Measurements from ENCODE around the gene ARL14EPL.

ARL14EPL gene

GRCh38 chr5:116032094-116032517, at the start of gene ARL14EPL:
Gene ARL14EPL, plus strand, starts transcription at chr5:116032472. Its CDS starts 18,994 bp downstream, at chr5:116051466.
- no peak for DNase-seq (ENCODE audit: low spot score)

DNA sequence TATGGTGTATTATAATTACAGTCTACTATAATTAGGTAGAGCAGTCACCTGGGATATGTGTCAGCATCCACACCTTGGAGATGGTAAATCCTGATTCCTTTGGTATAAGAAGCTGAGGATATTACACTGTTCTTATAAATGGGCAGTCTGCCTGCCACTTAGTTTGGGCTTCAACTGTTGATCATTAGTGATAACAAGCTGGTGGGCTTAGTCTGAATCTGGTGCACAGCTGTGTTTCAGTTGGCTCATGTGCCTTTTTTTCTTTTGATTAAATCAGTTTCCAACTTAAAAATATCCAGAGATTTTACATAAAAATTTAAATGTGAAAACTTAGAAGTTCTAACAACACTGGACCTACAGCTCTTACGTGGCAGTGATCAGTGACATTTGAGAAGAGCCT, 48.8 kb upstream of the ARL14EPL start:
- no peak for DNase-seq (ENCODE audit: low spot score)

- no peak for DNase-seq (ENCODE audit: low spot score)
Measured at GRCh38 chr5:115985802-115986757, 46.2 kb upstream of the ARL14EPL start.

GRCh38 chr5:115988002-115988401, 44.3 kb upstream of the ARL14EPL start:
- DNase-seq (ENCODE audit: low spot score): no peak

GRCh38 chr5:115992848-115993350, 39.4 kb upstream of the ARL14EPL start:
- no peak for DNase-seq (ENCODE audit: low spot score)

GRCh38 chr5:115995351-115995750, 36.9 kb upstream of the ARL14EPL start:
- no peak for DNase-seq (ENCODE audit: low spot score)

DNA sequence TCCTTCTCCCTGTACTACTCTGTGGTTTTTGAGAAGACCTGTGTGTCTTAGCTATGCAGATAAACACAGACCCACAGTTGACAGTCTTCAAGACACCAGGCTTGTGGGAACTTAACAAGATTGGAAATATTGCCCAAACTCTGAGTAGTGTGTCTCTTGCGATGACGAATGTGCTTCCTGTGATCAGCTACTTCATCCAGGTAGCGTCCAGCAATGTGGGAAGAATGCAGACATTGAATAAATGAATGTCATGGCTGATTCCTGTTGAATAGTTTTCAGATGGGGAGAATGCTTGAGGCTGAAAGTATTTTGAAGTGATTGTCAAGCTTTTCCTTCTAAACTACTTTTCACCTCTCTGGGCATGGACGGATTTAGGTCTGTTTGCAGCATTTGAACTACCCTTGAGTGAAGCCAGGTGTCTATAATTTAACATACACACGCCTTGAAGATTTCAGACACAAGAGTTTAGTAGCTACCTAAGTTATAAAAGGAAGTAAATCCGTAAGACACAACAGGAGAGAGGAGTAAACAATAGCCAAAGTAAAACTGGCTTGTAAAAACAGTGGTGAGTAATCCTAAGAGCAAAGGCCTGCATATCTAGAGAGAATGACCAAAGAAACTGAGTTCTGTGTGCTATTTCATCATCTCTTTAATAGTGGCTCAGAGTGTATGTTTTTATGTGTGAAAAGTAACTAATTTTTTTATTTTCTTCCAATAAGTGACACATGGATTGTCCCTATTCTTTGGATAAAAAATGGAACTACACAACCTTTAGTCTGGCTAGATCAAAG, 30.0 kb upstream of the ARL14EPL start:
- DNase-seq (ENCODE audit: low spot score): no peak

DNA sequence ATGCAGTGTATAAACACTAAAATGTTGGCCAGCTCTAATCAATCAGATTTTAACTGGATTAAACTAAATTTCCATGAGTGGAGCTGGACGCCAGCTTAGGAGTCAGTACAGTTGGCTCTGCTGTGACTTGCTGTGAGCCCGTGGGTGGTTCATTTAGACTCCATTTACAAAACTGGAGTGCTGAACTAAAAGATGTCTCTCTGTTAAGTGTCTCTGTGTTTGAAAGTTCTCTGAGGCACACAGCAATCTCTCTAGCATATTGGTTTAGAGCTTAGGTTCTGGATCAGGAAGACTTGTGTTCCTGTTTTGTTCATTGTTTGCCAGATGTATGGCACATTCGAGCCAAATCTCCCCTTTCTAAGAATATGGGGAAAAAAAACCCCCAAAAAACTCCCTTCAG, 28.0 kb upstream of the ARL14EPL start:
- no peak for DNase-seq (ENCODE audit: low spot score)

- no peak for DNase-seq (ENCODE audit: low spot score)
Measured at GRCh38 chr5:116009806-116010205, 22.5 kb upstream of the ARL14EPL start.

DNA sequence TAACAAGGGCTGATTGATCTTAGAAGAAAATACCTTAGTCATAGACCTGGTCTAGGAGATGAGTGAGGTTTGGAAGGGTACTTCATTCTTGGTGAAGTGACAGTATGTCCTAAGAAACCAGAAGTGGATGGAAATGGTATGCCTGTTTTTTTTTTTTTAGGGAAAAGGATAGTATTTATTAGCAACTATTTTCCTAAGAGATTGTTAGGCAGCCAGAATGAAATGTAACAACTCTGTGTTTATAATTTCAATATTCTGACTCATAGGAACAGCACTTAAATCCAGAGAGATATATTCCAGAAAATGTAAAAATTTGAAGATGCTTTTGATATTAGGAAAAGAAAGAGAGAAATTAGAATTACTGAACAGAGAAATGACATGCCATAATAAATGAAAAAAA, 21.2 kb upstream of the ARL14EPL start:
- no peak for DNase-seq (ENCODE audit: low spot score)

DNA sequence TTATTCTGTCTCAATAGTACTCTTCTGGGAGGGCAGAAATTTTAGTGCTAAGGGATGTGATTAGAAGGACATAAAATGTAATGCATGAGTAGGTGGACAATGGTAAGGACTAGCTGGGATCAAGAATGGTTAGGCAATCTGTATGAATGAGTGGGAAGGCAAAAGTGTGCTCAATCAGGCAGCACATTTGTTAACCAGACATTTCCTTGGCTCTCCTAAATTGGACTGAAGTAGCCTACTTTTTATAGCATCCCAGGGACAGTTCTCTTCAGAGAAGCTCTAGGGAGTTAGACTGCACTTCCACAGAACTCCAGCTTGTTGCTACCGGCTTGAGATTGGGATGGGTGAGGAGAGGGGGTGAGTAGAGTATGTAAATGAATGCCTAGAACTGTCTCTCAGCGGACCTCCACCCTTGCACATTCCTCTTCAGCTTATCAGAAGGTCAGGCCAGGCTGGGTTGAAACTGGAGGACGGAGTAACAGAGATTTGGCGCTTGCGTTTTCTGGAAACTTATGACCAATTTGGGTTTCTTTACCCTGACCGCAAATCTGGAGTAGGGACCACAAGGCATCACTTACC, 19.0 kb upstream of the ARL14EPL start:
- no peak for DNase-seq (ENCODE audit: low spot score)

GRCh38 chr5:116013936-116014335, 18.3 kb upstream of the ARL14EPL start:
- no peak for DNase-seq (ENCODE audit: low spot score)

GRCh38 chr5:116023619-116024018, 8.7 kb upstream of the ARL14EPL start:
- DNase-seq (ENCODE audit: low spot score): no peak

- no peak for DNase-seq (ENCODE audit: low spot score)
Measured at GRCh38 chr5:116025866-116026265, 6.4 kb upstream of the ARL14EPL start.

GRCh38 chr5:116032991-116033390, 719 bp downstream of the ARL14EPL start:
- no peak for DNase-seq (ENCODE audit: low spot score)

- no peak for DNase-seq (ENCODE audit: low spot score)
Measured at GRCh38 chr5:116035123-116035522, 2.9 kb downstream of the ARL14EPL start.

DNA sequence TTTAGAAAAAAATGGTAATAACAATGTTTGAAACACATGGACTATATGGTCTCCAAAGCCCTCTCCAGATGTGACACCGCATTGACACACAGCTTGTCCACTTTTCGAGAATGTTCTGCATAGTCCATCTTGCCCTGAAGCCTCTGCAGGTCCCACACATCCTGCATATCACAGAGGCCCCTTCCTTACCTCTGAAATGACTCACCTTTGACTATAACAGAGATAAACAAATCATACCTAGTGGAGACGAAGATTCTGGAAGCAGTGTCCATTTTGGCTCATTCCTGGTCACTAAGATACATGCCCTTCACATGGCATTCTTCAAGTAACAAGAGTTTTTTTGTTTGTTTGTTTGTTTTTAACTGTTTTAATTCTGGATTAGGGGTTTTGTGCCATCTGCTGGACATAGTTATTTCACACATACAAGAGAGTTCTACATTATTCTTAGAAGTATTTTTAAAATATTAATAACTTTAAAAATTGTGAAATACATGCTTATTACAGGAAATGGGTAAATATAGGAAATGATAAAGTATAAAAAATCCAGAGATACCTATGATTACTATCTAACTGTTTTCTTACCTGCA, 5.1 kb downstream of the ARL14EPL start:
- DNase-seq (ENCODE audit: low spot score): no peak

GRCh38 chr5:116038817-116039216, 6.5 kb downstream of the ARL14EPL start:
- DNase-seq (ENCODE audit: low spot score): no peak

- DNase-seq (ENCODE audit: low spot score): no peak
Measured at GRCh38 chr5:116042375-116042774, 10.1 kb downstream of the ARL14EPL start.

DNA sequence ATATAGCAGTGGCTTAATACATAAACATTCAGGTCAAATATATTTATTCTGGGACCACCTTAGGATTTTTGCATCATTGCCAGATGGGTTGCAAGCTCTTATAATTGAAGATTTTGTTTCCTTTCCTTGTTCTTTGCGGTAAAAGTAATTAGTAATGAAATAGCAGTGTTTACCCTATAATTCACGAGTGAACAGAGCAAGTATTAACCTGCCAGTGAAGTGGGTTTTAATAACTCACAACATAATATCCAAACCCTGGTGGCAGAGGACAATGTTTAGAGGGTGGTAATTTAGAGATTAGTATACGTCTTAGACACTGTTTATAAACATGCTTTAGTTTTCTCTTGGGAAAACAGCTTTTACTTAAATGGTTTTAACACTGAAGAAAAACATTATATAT, 11.8 kb downstream of the ARL14EPL start:
- no peak for DNase-seq (ENCODE audit: low spot score)

- DNase-seq (ENCODE audit: low spot score): no peak
Measured at GRCh38 chr5:116045821-116046220, 13.5 kb downstream of the ARL14EPL start.

GRCh38 chr5:116046261-116046660, 14.0 kb downstream of the ARL14EPL start:
- DNase-seq (ENCODE audit: low spot score): no peak

Data from ecto neural progenitor cell (in vitro differentiated cells).